GM23338 (cell line): ENCODE measurements around the gene INPP4B. TPM values are rescaled to one million over a fixed set of nuclear protein-coding genes. Genes with fewer than 3 reads are reported as not detected.

Experiments used
- ATAC-seq: fragments of 200-7000 bp; cut with Tn5 transposase; 3 replicates; pipeline ENCODE4 v1.9.1; 2020
- DNase-seq: peaks from one replicate; pipeline ENCODE4 v3.0.0-alpha.2; 2015; ENCODE audit warnings: low spot score
- H2AFZ ChIP-seq: fragments of 200-600 bp; sonication (generic); 2 replicates; pipeline ENCODE4 v1.8.0; 2016; ENCODE audit warnings: antibody characterized with exemption, mild to moderate bottlenecking, moderate library complexity
- H3F3A ChIP-seq: fragments of 200-600 bp; sonication (generic); replicated peaks from 2 replicates; pipeline ENCODE4 v1.8.0; 2017; ENCODE audit warnings: antibody characterized with exemption, mixed run types, low read depth
- H3K27ac ChIP-seq: fragments of 200-600 bp; sonication (generic); 2 replicates; pipeline ENCODE4 v1.6.1; 2016; ENCODE audit warnings: low read depth
- H3K27me3 ChIP-seq: fragments of 200-600 bp; sonication (generic); 2 replicates; pipeline ENCODE4 v1.8.0; 2016; ENCODE audit warnings: mild to moderate bottlenecking, mixed run types, moderate library complexity; ENCODE audit not compliant: insufficient read depth
- H3K36me3 ChIP-seq: fragments of 200-600 bp; sonication (generic); 2 replicates; pipeline ENCODE4 v1.8.0; 2016; ENCODE audit warnings: mild to moderate bottlenecking; ENCODE audit not compliant: insufficient read depth
- H3K4me1 ChIP-seq: fragments of 200-600 bp; sonication (generic); 2 replicates; pipeline ENCODE4 v1.8.0; 2016; ENCODE audit warnings: mild to moderate bottlenecking, moderate library complexity; ENCODE audit not compliant: insufficient read depth
- H3K4me2 ChIP-seq: fragments of 200-600 bp; sonication (generic); 2 replicates; pipeline ENCODE4 v1.7.1; 2017; ENCODE audit warnings: mixed run types
- H3K4me3 ChIP-seq: fragments of 200-600 bp; sonication (generic); 2 replicates; pipeline ENCODE4 v1.6.1; 2016; ENCODE audit warnings: mixed run types
- H3K79me2 ChIP-seq: fragments of 200-600 bp; sonication (generic); replicated peaks from 2 replicates; pipeline ENCODE4 v1.8.0; 2017; ENCODE audit warnings: mild to moderate bottlenecking; ENCODE audit not compliant: insufficient read depth
- H3K9me2 ChIP-seq: fragments of 200-600 bp; sonication (generic); 2 replicates; pipeline ENCODE4 v1.8.0; 2017; ENCODE audit not compliant: insufficient read depth
- H4K20me1 ChIP-seq: fragments of 200-600 bp; sonication (generic); replicated peaks from 2 replicates; pipeline ENCODE4 v1.8.0; 2017; ENCODE audit warnings: mild to moderate bottlenecking; ENCODE audit not compliant: insufficient read depth
- H3K27ac Mint-ChIP-seq: 2 replicates; pipeline ENCODE4 v1.8.0; 2020; ENCODE audit warnings: inconsistent platforms, mild to moderate bottlenecking, moderate library complexity, mixed read lengths
- H3K27me3 Mint-ChIP-seq: 3 replicates; pipeline ENCODE4 v1.8.0; 2022; ENCODE audit warnings: low read depth, mild to moderate bottlenecking, moderate library complexity, mixed read lengths, inconsistent platforms; ENCODE audit not compliant: insufficient read depth, poor library complexity
- H3K36me3 Mint-ChIP-seq: 3 replicates; pipeline ENCODE4 v1.8.0; 2021; ENCODE audit warnings: low read depth, mild to moderate bottlenecking, inconsistent platforms, moderate library complexity, mixed read lengths
- H3K4me1 Mint-ChIP-seq: 3 replicates; pipeline ENCODE4 v1.8.0; 2020; ENCODE audit warnings: mild to moderate bottlenecking, inconsistent platforms, mixed read lengths
- H3K4me3 Mint-ChIP-seq: 3 replicates; pipeline ENCODE4 v1.8.0; 2021; ENCODE audit warnings: moderate library complexity, mild to moderate bottlenecking, inconsistent platforms, mixed read lengths
- H3K9me3 Mint-ChIP-seq: 3 replicates; pipeline ENCODE4 v1.8.0; 2020; ENCODE audit warnings: moderate library complexity, mild to moderate bottlenecking, inconsistent platforms, mixed read lengths
- CREB1 ChIP-seq: fragments of 250-450 bp; sonication (Bioruptor Pico); IDR thresholded peaks from 2 replicates; pipeline ENCODE4 v1.5.0; 2020; ENCODE audit warnings: low read depth, mild to moderate bottlenecking, moderate library complexity
- EZH2 ChIP-seq: fragments of 200-600 bp; sonication (generic); IDR thresholded peaks from one replicate; pipeline ENCODE4 v1.8.0; 2017; ENCODE audit warnings: antibody characterized with exemption, mild to moderate bottlenecking, low read depth; ENCODE audit not compliant: unreplicated experiment
- EZH2phosphoT487 ChIP-seq: fragments of 200-600 bp; sonication (generic); IDR thresholded peaks from one replicate; pipeline ENCODE4 v1.8.1; 2018; ENCODE audit warnings: antibody characterized with exemption; ENCODE audit not compliant: unreplicated experiment
- JUNB ChIP-seq: IDR thresholded peaks from one replicate; pipeline ENCODE4 v1.6.1; 2016; ENCODE audit warnings: antibody characterized with exemption; ENCODE audit not compliant: unreplicated experiment
- NANOG ChIP-seq: IDR thresholded peaks from 2 replicates; pipeline ENCODE4 v1.6.1; 2016; ENCODE audit warnings: antibody characterized with exemption, borderline replicate concordance
- POLR2AphosphoS5 ChIP-seq: IDR thresholded peaks from 2 replicates; pipeline ENCODE4 v1.6.1; 2016; ENCODE audit warnings: antibody characterized with exemption, low read depth
- STAT1 ChIP-seq: IDR thresholded peaks from one replicate; pipeline ENCODE4 v1.6.1; 2016; ENCODE audit warnings: antibody characterized with exemption; ENCODE audit not compliant: unreplicated experiment
- ZNF114 ChIP-seq: fragments of 250-450 bp; sonication (Bioruptor Pico); IDR thresholded peaks from 2 replicates; pipeline ENCODE4 v1.5.0; 2020; ENCODE audit warnings: mild to moderate bottlenecking, moderate library complexity
- ZNF331 ChIP-seq: fragments of 250-450 bp; sonication (Bioruptor Pico); IDR thresholded peaks from 2 replicates; pipeline ENCODE4 v1.5.0; 2020; ENCODE audit warnings: low read depth, mild to moderate bottlenecking, moderate library complexity
- polyA plus RNA-seq: library from polyadenylated mRNA; unstranded; fragments of >200 nt; fragmentation: Nextera tagmentation; extraction: Ambion mirVana; gene quantifications from 2 replicates; pipeline ENCODE4 v1.2.1, GENCODE V29; 2016
- total RNA-seq: library from RNA; depleted of rRNA; stranded (reverse); fragments of >200 nt; shearing (Covaris generic); gene quantifications from 2 replicates; pipeline ENCODE4 v1.2.3, GENCODE V29; 2014
- TF ChIP-seq, protein P1 (sequence below): IDR thresholded peaks from one replicate; pipeline ENCODE4 v1.6.1; 2018; ENCODE audit warnings: antibody characterized with exemption; ENCODE audit not compliant: unreplicated experiment
- TF ChIP-seq, protein P2 (sequence below): fragments of 250-450 bp; sonication (Bioruptor Pico); IDR thresholded peaks from 2 replicates; pipeline ENCODE4 v1.5.0; 2020; ENCODE audit warnings: mild to moderate bottlenecking, moderate library complexity
- TF ChIP-seq, protein P3 (sequence below), 2 experiments: fragments of 200-600 bp in 1 of 2; sonication (generic) in 1 of 2; conservative IDR thresholded peaks; 2 replicates each; pipeline versions ENCODE4 v1.5.1 to v1.6.1; 2016 to 2017; ENCODE audit warnings: antibody characterized with exemption in 2 of 2, low read depth in 2 of 2, mild to moderate bottlenecking in 2 of 2, moderate library complexity in 1 of 2
- TF ChIP-seq, protein P4 (sequence below): IDR thresholded peaks from 2 replicates; pipeline ENCODE4 v1.6.1; 2016; ENCODE audit warnings: antibody characterized with exemption

Gene INPP4B
- total and polyA plus RNA-seq, 2 experiments from 2014 or later, result 0.11 to 0.14 TPM

DNA sequence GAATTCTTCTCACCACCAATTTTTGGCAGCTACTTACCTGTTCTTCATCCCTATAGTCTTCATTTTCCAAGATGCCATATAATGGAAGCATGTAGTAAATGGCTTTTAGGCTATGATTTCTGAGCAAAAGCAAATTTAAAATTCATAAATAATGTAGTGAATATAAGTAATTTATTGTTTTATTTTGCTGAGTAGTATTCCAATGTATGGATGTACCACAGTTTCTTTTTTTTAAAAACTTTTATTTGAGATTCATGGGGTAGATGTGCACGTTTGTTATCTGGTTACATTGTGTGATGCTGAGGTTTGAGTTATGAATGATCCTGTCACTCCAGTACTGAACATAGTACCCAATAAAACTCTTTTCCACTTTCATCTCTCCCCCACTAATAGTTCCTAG lies 840.6 kb downstream of the INPP4B start:
- Mint-ChIP-seq H3K27ac (no peak overlapping the region), H3K36me3 (0 out of 3 replicates have a peak, but pooled peaks cover 3% of the 10 kb centered on the region), H3K9me3 (peaks cover 14% of the 10 kb centered on the region; the same call in 2 of the 3 replicates), H3K4me3 (no peak overlapping the region), H3K27me3 (no peaks in the 10 kb centered on the region), H3K4me1 (no peaks in the 10 kb centered on the region)
- H3F3A ChIP-seq, result no peaks in the 10 kb centered on the region
- TF ChIP-seq STAT1 (no peak), EZH2 (no peak), NANOG (no peak), EZH2phosphoT487 (no peak), CREB1 (CRISPR knock-in tag) (no peak), JUNB (no peak), POLR2AphosphoS5 (no peak), ZNF114 (CRISPR knock-in tag) (no peak), ZNF331 (CRISPR knock-in tag) (no peak)
- TF ChIP-seq, protein P1, sequence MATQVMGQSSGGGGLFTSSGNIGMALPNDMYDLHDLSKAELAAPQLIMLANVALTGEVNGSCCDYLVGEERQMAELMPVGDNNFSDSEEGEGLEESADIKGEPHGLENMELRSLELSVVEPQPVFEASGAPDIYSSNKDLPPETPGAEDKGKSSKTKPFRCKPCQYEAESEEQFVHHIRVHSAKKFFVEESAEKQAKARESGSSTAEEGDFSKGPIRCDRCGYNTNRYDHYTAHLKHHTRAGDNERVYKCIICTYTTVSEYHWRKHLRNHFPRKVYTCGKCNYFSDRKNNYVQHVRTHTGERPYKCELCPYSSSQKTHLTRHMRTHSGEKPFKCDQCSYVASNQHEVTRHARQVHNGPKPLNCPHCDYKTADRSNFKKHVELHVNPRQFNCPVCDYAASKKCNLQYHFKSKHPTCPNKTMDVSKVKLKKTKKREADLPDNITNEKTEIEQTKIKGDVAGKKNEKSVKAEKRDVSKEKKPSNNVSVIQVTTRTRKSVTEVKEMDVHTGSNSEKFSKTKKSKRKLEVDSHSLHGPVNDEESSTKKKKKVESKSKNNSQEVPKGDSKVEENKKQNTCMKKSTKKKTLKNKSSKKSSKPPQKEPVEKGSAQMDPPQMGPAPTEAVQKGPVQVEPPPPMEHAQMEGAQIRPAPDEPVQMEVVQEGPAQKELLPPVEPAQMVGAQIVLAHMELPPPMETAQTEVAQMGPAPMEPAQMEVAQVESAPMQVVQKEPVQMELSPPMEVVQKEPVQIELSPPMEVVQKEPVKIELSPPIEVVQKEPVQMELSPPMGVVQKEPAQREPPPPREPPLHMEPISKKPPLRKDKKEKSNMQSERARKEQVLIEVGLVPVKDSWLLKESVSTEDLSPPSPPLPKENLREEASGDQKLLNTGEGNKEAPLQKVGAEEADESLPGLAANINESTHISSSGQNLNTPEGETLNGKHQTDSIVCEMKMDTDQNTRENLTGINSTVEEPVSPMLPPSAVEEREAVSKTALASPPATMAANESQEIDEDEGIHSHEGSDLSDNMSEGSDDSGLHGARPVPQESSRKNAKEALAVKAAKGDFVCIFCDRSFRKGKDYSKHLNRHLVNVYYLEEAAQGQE, result no peak
- TF ChIP-seq, protein P2, sequence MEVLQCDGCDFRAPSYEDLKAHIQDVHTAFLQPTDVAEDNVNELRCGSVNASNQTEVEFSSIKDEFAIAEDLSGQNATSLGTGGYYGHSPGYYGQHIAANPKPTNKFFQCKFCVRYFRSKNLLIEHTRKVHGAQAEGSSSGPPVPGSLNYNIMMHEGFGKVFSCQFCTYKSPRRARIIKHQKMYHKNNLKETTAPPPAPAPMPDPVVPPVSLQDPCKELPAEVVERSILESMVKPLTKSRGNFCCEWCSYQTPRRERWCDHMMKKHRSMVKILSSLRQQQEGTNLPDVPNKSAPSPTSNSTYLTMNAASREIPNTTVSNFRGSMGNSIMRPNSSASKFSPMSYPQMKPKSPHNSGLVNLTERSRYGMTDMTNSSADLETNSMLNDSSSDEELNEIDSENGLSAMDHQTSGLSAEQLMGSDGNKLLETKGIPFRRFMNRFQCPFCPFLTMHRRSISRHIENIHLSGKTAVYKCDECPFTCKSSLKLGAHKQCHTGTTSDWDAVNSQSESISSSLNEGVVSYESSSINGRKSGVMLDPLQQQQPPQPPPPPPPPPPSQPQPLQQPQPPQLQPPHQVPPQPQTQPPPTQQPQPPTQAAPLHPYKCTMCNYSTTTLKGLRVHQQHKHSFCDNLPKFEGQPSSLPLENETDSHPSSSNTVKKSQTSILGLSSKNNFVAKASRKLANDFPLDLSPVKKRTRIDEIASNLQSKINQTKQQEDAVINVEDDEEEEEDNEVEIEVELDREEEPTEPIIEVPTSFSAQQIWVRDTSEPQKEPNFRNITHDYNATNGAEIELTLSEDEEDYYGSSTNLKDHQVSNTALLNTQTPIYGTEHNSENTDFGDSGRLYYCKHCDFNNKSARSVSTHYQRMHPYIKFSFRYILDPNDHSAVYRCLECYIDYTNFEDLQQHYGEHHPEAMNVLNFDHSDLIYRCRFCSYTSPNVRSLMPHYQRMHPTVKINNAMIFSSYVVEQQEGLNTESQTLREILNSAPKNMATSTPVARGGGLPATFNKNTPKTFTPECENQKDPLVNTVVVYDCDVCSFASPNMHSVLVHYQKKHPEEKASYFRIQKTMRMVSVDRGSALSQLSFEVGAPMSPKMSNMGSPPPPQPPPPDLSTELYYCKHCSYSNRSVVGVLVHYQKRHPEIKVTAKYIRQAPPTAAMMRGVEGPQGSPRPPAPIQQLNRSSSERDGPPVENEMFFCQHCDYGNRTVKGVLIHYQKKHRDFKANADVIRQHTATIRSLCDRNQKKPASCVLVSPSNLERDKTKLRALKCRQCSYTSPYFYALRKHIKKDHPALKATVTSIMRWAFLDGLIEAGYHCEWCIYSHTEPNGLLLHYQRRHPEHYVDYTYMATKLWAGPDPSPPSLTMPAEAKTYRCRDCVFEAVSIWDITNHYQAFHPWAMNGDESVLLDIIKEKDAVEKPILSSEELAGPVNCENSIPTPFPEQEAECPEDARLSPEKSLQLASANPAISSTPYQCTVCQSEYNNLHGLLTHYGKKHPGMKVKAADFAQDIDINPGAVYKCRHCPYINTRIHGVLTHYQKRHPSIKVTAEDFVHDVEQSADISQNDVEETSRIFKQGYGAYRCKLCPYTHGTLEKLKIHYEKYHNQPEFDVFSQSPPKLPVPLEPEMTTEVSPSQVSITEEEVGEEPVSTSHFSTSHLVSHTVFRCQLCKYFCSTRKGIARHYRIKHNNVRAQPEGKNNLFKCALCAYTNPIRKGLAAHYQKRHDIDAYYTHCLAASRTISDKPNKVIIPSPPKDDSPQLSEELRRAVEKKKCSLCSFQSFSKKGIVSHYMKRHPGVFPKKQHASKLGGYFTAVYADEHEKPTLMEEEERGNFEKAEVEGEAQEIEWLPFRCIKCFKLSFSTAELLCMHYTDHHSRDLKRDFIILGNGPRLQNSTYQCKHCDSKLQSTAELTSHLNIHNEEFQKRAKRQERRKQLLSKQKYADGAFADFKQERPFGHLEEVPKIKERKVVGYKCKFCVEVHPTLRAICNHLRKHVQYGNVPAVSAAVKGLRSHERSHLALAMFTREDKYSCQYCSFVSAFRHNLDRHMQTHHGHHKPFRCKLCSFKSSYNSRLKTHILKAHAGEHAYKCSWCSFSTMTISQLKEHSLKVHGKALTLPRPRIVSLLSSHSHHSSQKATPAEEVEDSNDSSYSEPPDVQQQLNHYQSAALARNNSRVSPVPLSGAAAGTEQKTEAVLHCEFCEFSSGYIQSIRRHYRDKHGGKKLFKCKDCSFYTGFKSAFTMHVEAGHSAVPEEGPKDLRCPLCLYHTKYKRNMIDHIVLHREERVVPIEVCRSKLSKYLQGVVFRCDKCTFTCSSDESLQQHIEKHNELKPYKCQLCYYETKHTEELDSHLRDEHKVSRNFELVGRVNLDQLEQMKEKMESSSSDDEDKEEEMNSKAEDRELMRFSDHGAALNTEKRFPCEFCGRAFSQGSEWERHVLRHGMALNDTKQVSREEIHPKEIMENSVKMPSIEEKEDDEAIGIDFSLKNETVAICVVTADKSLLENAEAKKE (CRISPR knock-in tag), result no peak
- TF ChIP-seq, protein P3, sequence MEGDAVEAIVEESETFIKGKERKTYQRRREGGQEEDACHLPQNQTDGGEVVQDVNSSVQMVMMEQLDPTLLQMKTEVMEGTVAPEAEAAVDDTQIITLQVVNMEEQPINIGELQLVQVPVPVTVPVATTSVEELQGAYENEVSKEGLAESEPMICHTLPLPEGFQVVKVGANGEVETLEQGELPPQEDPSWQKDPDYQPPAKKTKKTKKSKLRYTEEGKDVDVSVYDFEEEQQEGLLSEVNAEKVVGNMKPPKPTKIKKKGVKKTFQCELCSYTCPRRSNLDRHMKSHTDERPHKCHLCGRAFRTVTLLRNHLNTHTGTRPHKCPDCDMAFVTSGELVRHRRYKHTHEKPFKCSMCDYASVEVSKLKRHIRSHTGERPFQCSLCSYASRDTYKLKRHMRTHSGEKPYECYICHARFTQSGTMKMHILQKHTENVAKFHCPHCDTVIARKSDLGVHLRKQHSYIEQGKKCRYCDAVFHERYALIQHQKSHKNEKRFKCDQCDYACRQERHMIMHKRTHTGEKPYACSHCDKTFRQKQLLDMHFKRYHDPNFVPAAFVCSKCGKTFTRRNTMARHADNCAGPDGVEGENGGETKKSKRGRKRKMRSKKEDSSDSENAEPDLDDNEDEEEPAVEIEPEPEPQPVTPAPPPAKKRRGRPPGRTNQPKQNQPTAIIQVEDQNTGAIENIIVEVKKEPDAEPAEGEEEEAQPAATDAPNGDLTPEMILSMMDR (conservative IDR thresholded peaks at IDR 0.05; ENCODE audit: low read depth in 2 of 2), result no peak
- TF ChIP-seq, protein P4, sequence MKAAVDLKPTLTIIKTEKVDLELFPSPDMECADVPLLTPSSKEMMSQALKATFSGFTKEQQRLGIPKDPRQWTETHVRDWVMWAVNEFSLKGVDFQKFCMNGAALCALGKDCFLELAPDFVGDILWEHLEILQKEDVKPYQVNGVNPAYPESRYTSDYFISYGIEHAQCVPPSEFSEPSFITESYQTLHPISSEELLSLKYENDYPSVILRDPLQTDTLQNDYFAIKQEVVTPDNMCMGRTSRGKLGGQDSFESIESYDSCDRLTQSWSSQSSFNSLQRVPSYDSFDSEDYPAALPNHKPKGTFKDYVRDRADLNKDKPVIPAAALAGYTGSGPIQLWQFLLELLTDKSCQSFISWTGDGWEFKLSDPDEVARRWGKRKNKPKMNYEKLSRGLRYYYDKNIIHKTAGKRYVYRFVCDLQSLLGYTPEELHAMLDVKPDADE, result no peak
- H3K4me1 ChIP-seq, result no peaks in the 10 kb centered on the region
- H3K27ac ChIP-seq, result no peak overlapping the region
- H3K79me2 ChIP-seq, result no peaks in the 10 kb centered on the region
- H3K27me3 ChIP-seq, result no peaks in the 10 kb centered on the region
- no peaks in the 10 kb centered on the region for H4K20me1 ChIP-seq
- H3K4me3 ChIP-seq, result no peak overlapping the region
- ATAC-seq, result no peak
- H2AFZ ChIP-seq, result no peak overlapping the region
- no peak overlapping the region for H3K4me2 ChIP-seq
- 0 out of 2 replicates have a peak, but pooled peaks cover 7% of the 10 kb centered on the region for H3K9me2 ChIP-seq
- peaks cover 8% of the 10 kb centered on the region; the same call in 1 of the 2 replicates for H3K36me3 ChIP-seq
- no peak for DNase-seq
